SJSA1 (cell line): Measurements from ENCODE around the gene MUC13. TPM values are rescaled to one million over a fixed set of nuclear protein-coding genes. Genes with fewer than 3 reads are reported as not detected.
"Not testable (repeated sequence)": the region's sequence is repeated elsewhere in the genome, so short reads cannot be mapped to it uniquely, and the experiment has no call there.

Source experiments
- DNase-seq, 2 experiments: peaks; one replicate each; pipeline ENCODE4 v3.0.0-alpha.2; 2015 to 2020; ENCODE audit warnings: low spot score in 2 of 2, low read depth in 1 of 2
- H3K27ac ChIP-seq: fragments of 250-450 bp; sonication (Bioruptor Pico); 2 replicates; pipeline ENCODE4 v1.5.1; 2020; ENCODE audit warnings: mild to moderate bottlenecking, moderate library complexity
- H3K27me3 ChIP-seq: fragments of 250-450 bp; sonication (Bioruptor Pico); replicated peaks from 2 replicates; pipeline ENCODE4 v1.5.1; 2020; ENCODE audit warnings: mild to moderate bottlenecking, moderate library complexity
- H3K36me3 ChIP-seq: fragments of 250-450 bp; sonication (Bioruptor Pico); 2 replicates; pipeline ENCODE4 v1.5.1; 2020; ENCODE audit warnings: mild to moderate bottlenecking
- H3K4me1 ChIP-seq: fragments of 250-450 bp; sonication (Bioruptor Pico); replicated peaks from 2 replicates; pipeline ENCODE4 v1.6.1; 2021; ENCODE audit warnings: mild to moderate bottlenecking
- H3K4me3 ChIP-seq: fragments of 250-450 bp; sonication (Bioruptor Pico); 2 replicates; pipeline ENCODE4 v1.5.1; 2020; ENCODE audit warnings: mild to moderate bottlenecking
- H3K9me3 ChIP-seq: fragments of 250-450 bp; sonication (Bioruptor Pico); replicated peaks from 2 replicates; pipeline ENCODE4 v1.5.1; 2020; ENCODE audit warnings: mild to moderate bottlenecking
- total RNA-seq: library from RNA; depleted of rRNA; stranded (reverse); fragments of >200 nt; shearing (Covaris generic); gene quantifications from 2 replicates; pipeline ENCODE4 v1.2.3, GENCODE V29; 2014

MUC13 gene
- total RNA-seq, 1 experiment from 2014 or later: not detected

GRCh38 chr3:124964387-124964786 lies 29.8 kb upstream of the MUC13 start:
- DNase-seq: no peak
- Histone ChIP-seq H3K4me1 (no peaks in the 10 kb centered on the region; the same call in 1 of the 2 replicates), H3K27me3 (no peaks in the 10 kb centered on the region), H3K27ac (no peak overlapping the region), H3K4me3 (no peak overlapping the region), H3K36me3 (peaks cover 4% of the 10 kb centered on the region), H3K9me3 (no peaks in the 10 kb centered on the region)

- no peak for DNase-seq
- Histone ChIP-seq H3K36me3 (peaks cover 4% of the 10 kb centered on the region; the same call in 1 of the 2 replicates), H3K27ac (no peak overlapping the region), H3K4me3 (no peak overlapping the region), H3K9me3 (no peaks in the 10 kb centered on the region), H3K4me1 (no peaks in the 10 kb centered on the region; the same call in 1 of the 2 replicates), H3K27me3 (no peaks in the 10 kb centered on the region)
These were observed 29.2 kb upstream of the MUC13 start for GRCh38 chr3:124963755-124964154.

GRCh38 chr3:124962403-124962940 lies 27.9 kb upstream of the MUC13 start:
- H3K9me3 ChIP-seq: no peaks in the 10 kb centered on the region
- H3K27me3 ChIP-seq: no peaks in the 10 kb centered on the region
- no peaks in the 10 kb centered on the region for H3K36me3 ChIP-seq
- DNase-seq: no peak
- no peaks in the 10 kb centered on the region; the same call in 1 of the 2 replicates for H3K4me1 ChIP-seq
- H3K27ac ChIP-seq: no peak overlapping the region
- H3K4me3 ChIP-seq: no peak overlapping the region

GRCh38 chr3:124960698-124961097 lies 26.1 kb upstream of the MUC13 start:
- no peak for DNase-seq
- no peaks in the 10 kb centered on the region for H3K27me3 ChIP-seq

GRCh38 chr3:124960105-124960504 lies 25.6 kb upstream of the MUC13 start:
- Histone ChIP-seq H3K9me3 (no peaks in the 10 kb centered on the region), H3K4me1 (no peaks in the 10 kb centered on the region; the same call in 1 of the 2 replicates)
- no peak for DNase-seq

More at GRCh38 chr3:124960698-124961097, 26.1 kb upstream of the MUC13 start:
- Histone ChIP-seq H3K4me3 (no peak overlapping the region), H3K36me3 (no peaks in the 10 kb centered on the region), H3K27ac (no peak overlapping the region), H3K4me1 (no peaks in the 10 kb centered on the region; the same call in 1 of the 2 replicates), H3K9me3 (no peaks in the 10 kb centered on the region)

GRCh38 chr3:124957951-124958350 lies 23.4 kb upstream of the MUC13 start:
- not testable (repeated sequence) for H3K27me3 ChIP-seq, H3K4me3 ChIP-seq, H3K4me1 ChIP-seq, H3K36me3 ChIP-seq, DNase-seq, H3K9me3 ChIP-seq, H3K27ac ChIP-seq

More at GRCh38 chr3:124960105-124960504, 25.6 kb upstream of the MUC13 start:
- Histone ChIP-seq H3K27me3 (no peaks in the 10 kb centered on the region), H3K27ac (no peak overlapping the region), H3K4me3 (no peak overlapping the region), H3K36me3 (no peaks in the 10 kb centered on the region)

- Histone ChIP-seq H3K9me3 (no peaks in the 10 kb centered on the region), H3K4me1 (no peaks in the 10 kb centered on the region), H3K36me3 (no peaks in the 10 kb centered on the region), H3K27ac (no peak overlapping the region), H3K4me3 (no peak overlapping the region), H3K27me3 (no peaks in the 10 kb centered on the region)
- DNase-seq: no peak
These were observed 17.8 kb upstream of the MUC13 start for GRCh38 chr3:124952282-124952855.

GRCh38 chr3:124951511-124952281 lies 17.1 kb upstream of the MUC13 start:
- no peak overlapping the region for H3K4me3 ChIP-seq
- no peak overlapping the region for H3K27ac ChIP-seq
- no peaks in the 10 kb centered on the region for H3K4me1 ChIP-seq
- no peaks in the 10 kb centered on the region for H3K9me3 ChIP-seq
- H3K27me3 ChIP-seq: no peaks in the 10 kb centered on the region
- H3K36me3 ChIP-seq: no peaks in the 10 kb centered on the region
- no peak for DNase-seq

GRCh38 chr3:124950026-124950425 lies 15.5 kb upstream of the MUC13 start:
- Histone ChIP-seq H3K27me3 (no peaks in the 10 kb centered on the region), H3K4me3 (no peak overlapping the region), H3K27ac (no peak overlapping the region), H3K9me3 (no peaks in the 10 kb centered on the region), H3K36me3 (no peaks in the 10 kb centered on the region), H3K4me1 (no peaks in the 10 kb centered on the region)
- no peak for DNase-seq

GRCh38 chr3:124942613-124943012 lies 8.1 kb upstream of the MUC13 start:
- no peak for DNase-seq
- H3K27me3 ChIP-seq: no peaks in the 10 kb centered on the region

GRCh38 chr3:124941771-124942170 lies 7.2 kb upstream of the MUC13 start:
- H3K9me3 ChIP-seq: no peaks in the 10 kb centered on the region
- H3K4me3 ChIP-seq: no peak overlapping the region
- no peak for DNase-seq

More at GRCh38 chr3:124942613-124943012, 8.1 kb upstream of the MUC13 start:
- H3K36me3 ChIP-seq: no peaks in the 10 kb centered on the region
- H3K9me3 ChIP-seq: no peaks in the 10 kb centered on the region
- H3K4me1 ChIP-seq: no peaks in the 10 kb centered on the region
- no peak overlapping the region for H3K4me3 ChIP-seq
- H3K27ac ChIP-seq: no peak overlapping the region

GRCh38 chr3:124939661-124940060 lies 5.1 kb upstream of the MUC13 start:
- DNase-seq: no peak
- no peaks in the 10 kb centered on the region for H3K4me1 ChIP-seq
- H3K36me3 ChIP-seq: no peaks in the 10 kb centered on the region
- no peaks in the 10 kb centered on the region for H3K27me3 ChIP-seq
- H3K4me3 ChIP-seq: no peak overlapping the region
- no peaks in the 10 kb centered on the region for H3K9me3 ChIP-seq
- H3K27ac ChIP-seq: no peak overlapping the region

More at GRCh38 chr3:124941771-124942170, 7.2 kb upstream of the MUC13 start:
- Histone ChIP-seq H3K27ac (no peak overlapping the region), H3K4me1 (no peaks in the 10 kb centered on the region), H3K27me3 (no peaks in the 10 kb centered on the region), H3K36me3 (no peaks in the 10 kb centered on the region)

- Histone ChIP-seq H3K4me3 (no peak overlapping the region), H3K4me1 (no peaks in the 10 kb centered on the region), H3K27me3 (no peaks in the 10 kb centered on the region), H3K27ac (no peak overlapping the region), H3K36me3 (no peaks in the 10 kb centered on the region), H3K9me3 (no peaks in the 10 kb centered on the region)
- no peak for DNase-seq
These were observed 4.3 kb upstream of the MUC13 start for GRCh38 chr3:124938896-124939295.

- H3K27me3 ChIP-seq: no peaks in the 10 kb centered on the region
- H3K4me3 ChIP-seq: no peak overlapping the region
- H3K4me1 ChIP-seq: no peaks in the 10 kb centered on the region
- no peaks in the 10 kb centered on the region for H3K9me3 ChIP-seq
- no peak for DNase-seq
- no peak overlapping the region for H3K27ac ChIP-seq
- H3K36me3 ChIP-seq: no peaks in the 10 kb centered on the region
These were observed 2.5 kb upstream of the MUC13 start for GRCh38 chr3:124937049-124937448.
